C4-2B (cell line): ENCODE data around the gene AAK1.

Experiments used
- ZFX ChIP-seq: fragments of 450-650 bp; IDR thresholded peaks from 2 replicates; pipeline ENCODE4 v1.6.1; 2017
- TF ChIP-seq, protein P1 (sequence below): fragments of 450-650 bp; conservative IDR thresholded peaks from 2 replicates; pipeline ENCODE4 v1.5.1; 2017; ENCODE audit warnings: mild to moderate bottlenecking

- TF ChIP-seq, protein P1, sequence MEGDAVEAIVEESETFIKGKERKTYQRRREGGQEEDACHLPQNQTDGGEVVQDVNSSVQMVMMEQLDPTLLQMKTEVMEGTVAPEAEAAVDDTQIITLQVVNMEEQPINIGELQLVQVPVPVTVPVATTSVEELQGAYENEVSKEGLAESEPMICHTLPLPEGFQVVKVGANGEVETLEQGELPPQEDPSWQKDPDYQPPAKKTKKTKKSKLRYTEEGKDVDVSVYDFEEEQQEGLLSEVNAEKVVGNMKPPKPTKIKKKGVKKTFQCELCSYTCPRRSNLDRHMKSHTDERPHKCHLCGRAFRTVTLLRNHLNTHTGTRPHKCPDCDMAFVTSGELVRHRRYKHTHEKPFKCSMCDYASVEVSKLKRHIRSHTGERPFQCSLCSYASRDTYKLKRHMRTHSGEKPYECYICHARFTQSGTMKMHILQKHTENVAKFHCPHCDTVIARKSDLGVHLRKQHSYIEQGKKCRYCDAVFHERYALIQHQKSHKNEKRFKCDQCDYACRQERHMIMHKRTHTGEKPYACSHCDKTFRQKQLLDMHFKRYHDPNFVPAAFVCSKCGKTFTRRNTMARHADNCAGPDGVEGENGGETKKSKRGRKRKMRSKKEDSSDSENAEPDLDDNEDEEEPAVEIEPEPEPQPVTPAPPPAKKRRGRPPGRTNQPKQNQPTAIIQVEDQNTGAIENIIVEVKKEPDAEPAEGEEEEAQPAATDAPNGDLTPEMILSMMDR, result no peak
- no peak for TF ChIP-seq ZFX
These were observed 129.1 kb downstream of the AAK1 start for GRCh38 chr2:69514406-69514805.
